ENCODE measurements around the gene ZNF597.

DNA sequence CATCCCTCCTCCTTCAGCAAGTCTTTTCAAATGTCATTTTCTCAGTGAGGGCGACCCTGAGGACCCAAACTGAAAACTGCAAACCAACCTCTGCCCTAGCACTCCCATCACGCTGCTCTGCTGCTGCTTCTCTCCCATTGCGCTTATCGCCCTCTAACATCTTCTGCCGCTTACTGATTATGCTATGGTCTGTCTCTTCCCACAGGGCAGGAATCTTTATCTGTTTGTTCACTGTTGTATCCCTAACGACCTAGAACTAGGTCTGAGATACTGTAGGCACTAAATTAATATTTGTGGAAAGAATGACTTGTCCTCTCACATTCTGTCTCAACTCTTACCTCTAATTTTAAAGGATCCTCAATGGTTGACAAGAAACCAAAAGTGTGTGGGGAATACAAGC lies 55.0 kb downstream of the ZNF597 start:
- no peak for TF ChIP-seq EZH2 (IDR thresholded peaks at IDR 0.05)
- TF ChIP-seq POLR2AphosphoS5 (IDR thresholded peaks at IDR 0.05; ENCODE audit: borderline replicate concordance, low read depth, low read length) = no peak
- TF ChIP-seq FOXP2 (optimal IDR thresholded peaks at IDR 0.05; ENCODE audit: control extremely low read depth, extremely low read length, insufficient read depth) = no peak
